MCF 10A (cell line): ENCODE results near the gene QPRT. TPM values are rescaled to one million over a fixed set of nuclear protein-coding genes. Genes with fewer than 3 reads are reported as not detected.
"Not testable (repeated sequence)": the region's sequence is repeated elsewhere in the genome, so short reads cannot be mapped to it uniquely, and the experiment has no call there.

Source experiments
- BruUV-seq: library from RNA; stranded (reverse); fragments of 400-500 nt; replicated peaks from 2 replicates; lab custom pipeline; 2021; lab: Mats Ljungman, UMichigan
- CTCF ChIA-PET: fragments of 300-600 bp; sonication (Branson Sonifier 250); formaldehyde crosslinking; extraction: SDS; loops from one replicate; lab custom pipeline; 2021; ENCODE audit warnings: antibody characterized with exemption, inconsistent platforms; lab: Yijun Ruan, JAX
- POLR2A ChIA-PET: fragments of 300-600, 350-650 bp; sonication (Branson Sonifier 250); formaldehyde crosslinking; extraction: SDS; loops from one replicate; lab custom pipeline; 2020; ENCODE audit warnings: antibody characterized with exemption, inconsistent platforms; lab: Yijun Ruan, JAX
- DNase-seq: peaks from one replicate; pipeline ENCODE4 v3.0.0-alpha.2; 2018; ENCODE audit not compliant: unreplicated experiment
- H3K27ac Mint-ChIP-seq: one replicate; pipeline ENCODE4 v1.8.0; 2022; ENCODE audit warnings: mild to moderate bottlenecking, low read depth, mixed read lengths; ENCODE audit not compliant: unreplicated experiment
- H3K27me3 Mint-ChIP-seq: one replicate; pipeline ENCODE4 v1.8.0; 2022; ENCODE audit warnings: mixed read lengths; ENCODE audit not compliant: insufficient read depth, unreplicated experiment
- H3K36me3 Mint-ChIP-seq: one replicate; pipeline ENCODE4 v1.8.0; 2022; ENCODE audit warnings: mild to moderate bottlenecking, moderate library complexity, mixed read lengths; ENCODE audit not compliant: insufficient read depth, unreplicated experiment
- H3K4me1 Mint-ChIP-seq: one replicate; pipeline ENCODE4 v1.8.0; 2022; ENCODE audit warnings: mixed read lengths; ENCODE audit not compliant: insufficient read depth, unreplicated experiment
- H3K4me3 Mint-ChIP-seq: one replicate; pipeline ENCODE4 v1.8.0; 2022; ENCODE audit warnings: mild to moderate bottlenecking, moderate library complexity, mixed read lengths; ENCODE audit not compliant: unreplicated experiment
- H3K9me3 Mint-ChIP-seq: one replicate; pipeline ENCODE4 v1.8.0; 2022; ENCODE audit warnings: mixed read lengths; ENCODE audit not compliant: unreplicated experiment
- CTCF ChIP-seq: fragments of 200-600 bp; IDR thresholded peaks from one replicate; pipeline ENCODE4 v1.8.0; 2022; ENCODE audit warnings: antibody characterized with exemption, mild to moderate bottlenecking; ENCODE audit not compliant: unreplicated experiment
- intact Hi-C: fragments of 100-400 bp; cut with micrococcal nuclease; formaldehyde crosslinking; loops from 2 replicates; pipeline ENCODE4 v1.14.1; 2022
- total RNA-seq: library from RNA; stranded (reverse); gene quantifications from 2 replicates; pipeline ENCODE4 v1.2.3, GENCODE V29; 2022

QPRT gene
- total RNA-seq, 1 experiment from 2014 or later: not detected

GRCh38 chr16:29688172-29688571, 9.2 kb downstream of the QPRT start:
- TF ChIP-seq CTCF: no peak
- Mint-ChIP-seq H3K27ac (no peak overlapping the region), H3K4me3 (no peak overlapping the region), H3K4me1 (no peaks in the 10 kb centered on the region), H3K9me3 (no peaks in the 10 kb centered on the region), H3K27me3 (no peaks in the 10 kb centered on the region), H3K36me3 (no peaks in the 10 kb centered on the region)
- ChIA-PET POLR2A (no interaction called here), CTCF (interaction anchor here (1.5 to 1.7 kb wide), 2 partner anchors 12 to 13 kb away, joined by 4 read pairs; no protein-coding TSS in a partner anchor)
- intact Hi-C loops: no loop called here
- no TSS peak for BruUV-seq
- DNase-seq: no peak

DNA sequence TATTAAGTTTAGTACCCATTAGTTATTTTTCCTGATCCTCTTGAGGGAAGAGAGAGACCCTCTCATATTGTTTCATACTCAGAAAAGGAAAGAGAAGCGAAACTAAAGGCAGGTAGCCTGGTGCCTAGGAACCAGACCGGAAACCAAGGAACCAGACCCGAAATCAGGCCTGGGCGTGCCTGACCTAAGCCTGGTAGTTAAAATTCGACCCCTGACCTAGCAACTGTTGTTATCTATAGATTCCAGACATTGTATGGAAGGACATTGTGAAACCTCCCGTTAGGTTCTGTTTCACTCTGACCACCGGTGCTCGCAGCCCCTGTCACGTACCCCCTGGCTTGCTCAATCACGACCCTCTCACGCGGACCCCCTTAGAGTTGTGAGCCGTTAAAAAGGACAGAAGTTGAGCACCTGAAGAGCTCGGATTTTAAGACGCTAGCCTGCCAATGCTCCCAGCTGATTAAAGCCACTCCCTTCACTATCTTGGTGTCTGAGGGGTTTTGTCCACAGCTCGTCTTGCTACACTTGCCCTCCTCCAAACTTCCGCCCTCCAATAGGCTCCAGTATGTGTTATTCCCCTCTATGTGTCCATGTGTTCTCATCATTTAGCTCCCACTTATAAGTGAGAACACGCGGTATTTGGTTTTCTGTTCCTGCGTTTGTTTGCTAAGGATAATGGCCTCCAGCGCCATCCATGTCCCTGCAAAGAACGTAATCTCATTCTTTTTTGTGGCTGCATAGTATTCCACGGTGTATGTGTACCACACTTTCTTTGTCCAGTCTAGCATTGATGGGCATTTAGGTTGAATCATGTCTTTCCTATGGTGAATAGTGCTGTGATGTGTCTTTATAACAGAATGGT, 10.7 kb downstream of the QPRT start:
- H3K9me3 Mint-ChIP-seq, H3K4me1 Mint-ChIP-seq, H3K36me3 Mint-ChIP-seq, H3K27me3 Mint-ChIP-seq, DNase-seq, BruUV-seq, H3K4me3 Mint-ChIP-seq, intact Hi-C loops, POLR2A ChIA-PET, H3K27ac Mint-ChIP-seq: not testable (repeated sequence)
- CTCF ChIA-PET: interaction anchor here (1.7 kb wide), 1 partner anchor 10 kb away, joined by 4 read pairs; no protein-coding TSS in a partner anchor

- H3K27me3 Mint-ChIP-seq, BruUV-seq, H3K4me3 Mint-ChIP-seq, intact Hi-C loops, POLR2A ChIA-PET, H3K9me3 Mint-ChIP-seq, DNase-seq, H3K27ac Mint-ChIP-seq, H3K36me3 Mint-ChIP-seq, H3K4me1 Mint-ChIP-seq: not testable (repeated sequence)
- CTCF ChIA-PET: interaction anchor here (1.2 kb wide), 1 partner anchor 286 kb away, joined by 4 read pairs; no protein-coding TSS in a partner anchor
These were observed 13.6 kb downstream of the QPRT start for GRCh38 chr16:29692606-29693005.

- H3K4me1 Mint-ChIP-seq: no peaks in the 10 kb centered on the region
- POLR2A ChIA-PET: no interaction called here
- H3K27me3 Mint-ChIP-seq: peaks cover 20% of the 10 kb centered on the region
- DNase-seq: no peak
- no peak for TF ChIP-seq CTCF
- no peaks in the 10 kb centered on the region for H3K9me3 Mint-ChIP-seq
- no peak overlapping the region for H3K4me3 Mint-ChIP-seq
- no TSS peak for BruUV-seq
- CTCF ChIA-PET: interaction anchor here (0.6 kb wide), 4 partner anchors 13 to 369 kb away, joined by 3 to 4 read pairs (median 3); no protein-coding TSS in a partner anchor
- intact Hi-C loops: no loop called here
- no peak overlapping the region for H3K27ac Mint-ChIP-seq
- no peaks in the 10 kb centered on the region for H3K36me3 Mint-ChIP-seq
These were observed 15.6 kb downstream of the QPRT start for GRCh38 chr16:29694384-29695195.

- BruUV-seq, H3K4me3 Mint-ChIP-seq, H3K9me3 Mint-ChIP-seq, H3K27ac Mint-ChIP-seq, H3K4me1 Mint-ChIP-seq, POLR2A ChIA-PET, H3K36me3 Mint-ChIP-seq, intact Hi-C loops, DNase-seq: not testable (repeated sequence)
- H3K27me3 Mint-ChIP-seq: peaks cover 22% of the 10 kb centered on the region
- CTCF ChIA-PET: interaction anchor here (0.6 kb wide), 2 partner anchors 11 to 301 kb away, joined by 3 read pairs; no protein-coding TSS in a partner anchor
These were observed 16.7 kb downstream of the QPRT start for GRCh38 chr16:29695675-29696074.
